ENCODE measurements around the gene MOGAT2. TPM values are rescaled to one million over a fixed set of nuclear protein-coding genes. Genes with fewer than 3 reads are reported as not detected.

The MOGAT2 gene
- polyA plus RNA-seq, 2 donors, result 0.02 TPM; not detected in 1

Other genes with a start within 250 kb of the MOGAT2 start
- gene GDPD5, start 191.9 kb upstream of the MOGAT2 start, polyA plus RNA-seq, result 1 to 10 TPM; 1.9 to 3.0 TPM
- gene SERPINH1, start 155.6 kb upstream of the MOGAT2 start, polyA plus RNA-seq, result 10 to 100 TPM; 20.0 to 27.1 TPM
- gene MAP6, start 48.8 kb upstream of the MOGAT2 start, polyA plus RNA-seq, result 1 to 10 TPM in 1 of 2 donors, under 1 TPM in 1; 0.71 to 1.6 TPM
- gene DGAT2, start 50.9 kb downstream of the MOGAT2 start, polyA plus RNA-seq, result 10 to 100 TPM; 13.4 to 17.2 TPM
- gene UVRAG, start 97.4 kb downstream of the MOGAT2 start, polyA plus RNA-seq, result 1 to 10 TPM; 3.1 to 3.8 TPM

Data from esophagus (tissue), 2 donors.